Mesendoderm (in vitro differentiated cells): ENCODE measurements around the gene EDNRA.

Experiments used
- DNase-seq: peaks from one replicate; pipeline ENCODE4 v3.0.0; 2013
- H2AK5ac ChIP-seq: 2 replicates; pipeline ENCODE4 v1.6.1; 2013; ENCODE audit warnings: low read length, inconsistent platforms
- H2BK120ac ChIP-seq: 2 replicates; pipeline ENCODE4 v1.6.1; 2013; ENCODE audit warnings: low read depth, mild to moderate bottlenecking, low read length, moderate library complexity, mixed read lengths
- H2BK15ac ChIP-seq: replicated peaks from 2 replicates; pipeline ENCODE4 v1.6.1; 2013; ENCODE audit warnings: low read depth, mild to moderate bottlenecking, moderate library complexity
- H2BK5ac ChIP-seq: 2 replicates; pipeline ENCODE4 v1.6.1; 2013; ENCODE audit warnings: low read length, inconsistent platforms
- H3K18ac ChIP-seq: 2 replicates; pipeline ENCODE4 v1.6.1; 2013; ENCODE audit warnings: mild to moderate bottlenecking, low read length, mixed read lengths
- H3K23ac ChIP-seq: one replicate; pipeline ENCODE4 v1.6.1; 2013; ENCODE audit warnings: low read length
- H3K27ac ChIP-seq: 2 replicates; pipeline ENCODE4 v1.5.1; 2013; ENCODE audit warnings: low read depth, mild to moderate bottlenecking, inconsistent platforms, low read length, moderate library complexity
- H3K27me3 ChIP-seq: 2 replicates; pipeline ENCODE4 v1.6.1; 2013; ENCODE audit warnings: low read length, control low read depth, mild to moderate bottlenecking, inconsistent platforms; ENCODE audit not compliant: insufficient read depth, poor library complexity
- H3K36me3 ChIP-seq: 2 replicates; pipeline ENCODE4 v1.6.1; 2013; ENCODE audit warnings: low read length, inconsistent platforms; ENCODE audit not compliant: control insufficient read depth, insufficient read depth
- H3K4ac ChIP-seq: one replicate; pipeline ENCODE4 v1.6.1; 2013; ENCODE audit warnings: low read depth, mild to moderate bottlenecking, low read length, moderate library complexity
- H3K4me1 ChIP-seq: 2 replicates; pipeline ENCODE4 v1.6.1; 2013; ENCODE audit warnings: low read depth, low read length, inconsistent platforms; ENCODE audit not compliant: control insufficient read depth
- H3K4me2 ChIP-seq: 2 replicates; pipeline ENCODE4 v1.6.1; 2013; ENCODE audit warnings: low read length
- H3K4me3 ChIP-seq: 2 replicates; pipeline ENCODE4 v1.5.1; 2013; ENCODE audit warnings: mild to moderate bottlenecking, low read length
- H3K56ac ChIP-seq: one replicate; pipeline ENCODE4 v1.6.1; 2013; ENCODE audit warnings: low read length
- H3K79me1 ChIP-seq: 2 replicates; pipeline ENCODE4 v1.6.1; 2013; ENCODE audit warnings: low read length, inconsistent platforms
- H3K79me2 ChIP-seq: 2 replicates; pipeline ENCODE4 v1.6.1; 2013; ENCODE audit warnings: mild to moderate bottlenecking, low read length; ENCODE audit not compliant: control insufficient read depth, insufficient read depth
- H3K9ac ChIP-seq: 2 replicates; pipeline ENCODE4 v1.6.1; 2013; ENCODE audit warnings: low read length, inconsistent platforms
- H4K5ac ChIP-seq: one replicate; pipeline ENCODE4 v1.6.1; 2013; ENCODE audit warnings: low read length
- H4K8ac ChIP-seq: one replicate; pipeline ENCODE4 v1.6.1; 2013; ENCODE audit warnings: low read depth, mild to moderate bottlenecking, control low read depth, low read length, moderate library complexity
- WGBS: extraction: QIAGEN DNeasy Blood & Tissue Kit; methylation state at CpG from one replicate; pipeline ENCODE4 v1.1.7; 2013; ENCODE audit warnings: low lambda C conversion rate, missing lambda C conversion rate; ENCODE audit not compliant: insufficient coverage; ENCODE audit errors: extremely low coverage; 5-methylcytosine and 5-hydroxymethylcytosine counted together

The EDNRA gene

GRCh38 chr4:147560625-147561024 lies 79.7 kb downstream of the EDNRA start:
- Histone ChIP-seq H3K23ac (no peak overlapping the region), H3K79me2 (no peaks in the 10 kb centered on the region), H3K27me3 (no peaks in the 10 kb centered on the region), H3K9ac (no peak overlapping the region), H3K27ac (no peak overlapping the region), H2BK15ac (no peak overlapping the region), H3K18ac (no peak overlapping the region), H3K4me1 (no peaks in the 10 kb centered on the region), H3K4me3 (no peak overlapping the region), H4K8ac (no peak overlapping the region), H3K56ac (no peak overlapping the region), H3K4ac (no peak overlapping the region), H3K79me1 (no peaks in the 10 kb centered on the region), H4K5ac (no peak overlapping the region), H2AK5ac (no peak overlapping the region), H2BK120ac (no peak overlapping the region), H3K4me2 (no peak overlapping the region), H2BK5ac (no peak overlapping the region), H3K36me3 (no peaks in the 10 kb centered on the region)
- WGBS = no CpG with 5 or more reads among the region's 4 CpGs
- DNase-seq = no peak

- no peaks in the 10 kb centered on the region for H3K79me2 ChIP-seq
- no peak overlapping the region for H2AK5ac ChIP-seq
- H4K5ac ChIP-seq = no peak overlapping the region
- no peak overlapping the region for H3K18ac ChIP-seq
- no peak overlapping the region for H3K4ac ChIP-seq
- no peak overlapping the region for H3K27ac ChIP-seq
- H3K56ac ChIP-seq = no peak overlapping the region
- no peak overlapping the region for H3K23ac ChIP-seq
- no peaks in the 10 kb centered on the region for H3K4me1 ChIP-seq
- H3K4me2 ChIP-seq = no peak overlapping the region
- H3K4me3 ChIP-seq = no peak overlapping the region
- no peak overlapping the region for H2BK120ac ChIP-seq
- H3K27me3 ChIP-seq = no peaks in the 10 kb centered on the region
- no peak overlapping the region for H2BK15ac ChIP-seq
- no peak for DNase-seq
- H3K79me1 ChIP-seq = no peaks in the 10 kb centered on the region
- H2BK5ac ChIP-seq = no peak overlapping the region
- no peak overlapping the region for H4K8ac ChIP-seq
- H3K9ac ChIP-seq = no peak overlapping the region
- H3K36me3 ChIP-seq = no peaks in the 10 kb centered on the region
Measured at GRCh38 chr4:147566762-147567161, 85.9 kb downstream of the EDNRA start.

- Histone ChIP-seq H3K23ac (no peak overlapping the region), H2BK120ac (no peak overlapping the region), H3K36me3 (no peaks in the 10 kb centered on the region), H2BK15ac (no peak overlapping the region), H2AK5ac (no peak overlapping the region), H3K9ac (no peak overlapping the region), H4K5ac (no peak overlapping the region), H3K79me2 (no peaks in the 10 kb centered on the region), H3K4me1 (no peaks in the 10 kb centered on the region), H3K56ac (no peak overlapping the region), H3K4ac (no peak overlapping the region), H3K79me1 (no peaks in the 10 kb centered on the region), H3K18ac (no peak overlapping the region), H3K27ac (no peak overlapping the region), H3K4me2 (no peak overlapping the region), H3K27me3 (no peaks in the 10 kb centered on the region), H2BK5ac (no peak overlapping the region), H4K8ac (no peak overlapping the region), H3K4me3 (no peak overlapping the region)
- no peak for DNase-seq
- no CpG with 5 or more reads among the region's 1 CpG for WGBS
Measured at GRCh38 chr4:147567276-147567675, 86.4 kb downstream of the EDNRA start.

GRCh38 chr4:147570616-147571015 lies 89.7 kb downstream of the EDNRA start:
- H3K4me1 ChIP-seq = no peaks in the 10 kb centered on the region
- H3K56ac ChIP-seq = no peak overlapping the region
- DNase-seq = no peak
- no peak overlapping the region for H3K18ac ChIP-seq
- no peak overlapping the region for H3K4me3 ChIP-seq
- no peaks in the 10 kb centered on the region for H3K27me3 ChIP-seq
- no peak overlapping the region for H2BK15ac ChIP-seq
- H3K9ac ChIP-seq = no peak overlapping the region
- H3K4me2 ChIP-seq = no peak overlapping the region
- H2BK5ac ChIP-seq = no peak overlapping the region
- H4K8ac ChIP-seq = no peak overlapping the region
- no peak overlapping the region for H2BK120ac ChIP-seq
- H3K36me3 ChIP-seq = no peaks in the 10 kb centered on the region
- WGBS = no CpG with 5 or more reads among the region's 4 CpGs
- no peak overlapping the region for H3K27ac ChIP-seq
- H3K79me2 ChIP-seq = no peaks in the 10 kb centered on the region
- H2AK5ac ChIP-seq = no peak overlapping the region
- no peak overlapping the region for H3K23ac ChIP-seq
- no peak overlapping the region for H4K5ac ChIP-seq
- H3K4ac ChIP-seq = no peak overlapping the region
- no peaks in the 10 kb centered on the region for H3K79me1 ChIP-seq

- H3K9ac ChIP-seq = no peak overlapping the region
- no peaks in the 10 kb centered on the region for H3K4me1 ChIP-seq
- no peak overlapping the region for H2BK15ac ChIP-seq
- no peak overlapping the region for H3K18ac ChIP-seq
- no peak overlapping the region for H2AK5ac ChIP-seq
- no CpG with 5 or more reads among the region's 5 CpGs for WGBS
- no peaks in the 10 kb centered on the region for H3K79me2 ChIP-seq
- no peak for DNase-seq
- H3K4me3 ChIP-seq = no peak overlapping the region
- no peak overlapping the region for H4K5ac ChIP-seq
- H3K27me3 ChIP-seq = no peaks in the 10 kb centered on the region
- H3K27ac ChIP-seq = no peak overlapping the region
- H3K4me2 ChIP-seq = no peak overlapping the region
- H2BK120ac ChIP-seq = no peak overlapping the region
- no peak overlapping the region for H3K56ac ChIP-seq
- H3K36me3 ChIP-seq = no peaks in the 10 kb centered on the region
- H3K23ac ChIP-seq = no peak overlapping the region
- no peak overlapping the region for H3K4ac ChIP-seq
- H4K8ac ChIP-seq = no peak overlapping the region
- no peaks in the 10 kb centered on the region for H3K79me1 ChIP-seq
- no peak overlapping the region for H2BK5ac ChIP-seq
Measured at GRCh38 chr4:147571036-147571770, 90.3 kb downstream of the EDNRA start.

GRCh38 chr4:147576084-147576483 lies 95.2 kb downstream of the EDNRA start:
- no peaks in the 10 kb centered on the region for H3K36me3 ChIP-seq
- no peak overlapping the region for H4K8ac ChIP-seq
- no peak for DNase-seq
- H3K4me2 ChIP-seq = no peak overlapping the region
- no peak overlapping the region for H3K56ac ChIP-seq
- H3K4ac ChIP-seq = no peak overlapping the region
- H2BK15ac ChIP-seq = no peak overlapping the region
- no peak overlapping the region for H3K9ac ChIP-seq
- no CpG with 5 or more reads among the region's 3 CpGs for WGBS
- H3K27me3 ChIP-seq = no peaks in the 10 kb centered on the region
- no peak overlapping the region for H2BK5ac ChIP-seq
- no peak overlapping the region for H4K5ac ChIP-seq
- no peaks in the 10 kb centered on the region for H3K4me1 ChIP-seq
- H3K4me3 ChIP-seq = no peak overlapping the region
- no peak overlapping the region for H3K18ac ChIP-seq
- H3K23ac ChIP-seq = no peak overlapping the region
- no peak overlapping the region for H2BK120ac ChIP-seq
- no peak overlapping the region for H3K27ac ChIP-seq
- H3K79me2 ChIP-seq = no peaks in the 10 kb centered on the region
- no peaks in the 10 kb centered on the region for H3K79me1 ChIP-seq
- H2AK5ac ChIP-seq = no peak overlapping the region
